IPS-18c (cell line): ENCODE measurements around the gene RNU7-1.

Experiments used
- H3K4me3 ChIP-seq: 2 replicates; pipeline ENCODE4 v1.7.0; 2013; ENCODE audit warnings: low read depth, mild to moderate bottlenecking, low read length, moderate library complexity; ENCODE audit not compliant: insufficient read depth
- H3K9me3 ChIP-seq: one replicate; pipeline ENCODE4 v1.6.1; 2013; ENCODE audit warnings: mild to moderate bottlenecking, low read length, moderate library complexity; ENCODE audit not compliant: control insufficient read depth, insufficient read depth

RNU7-1 gene

DNA sequence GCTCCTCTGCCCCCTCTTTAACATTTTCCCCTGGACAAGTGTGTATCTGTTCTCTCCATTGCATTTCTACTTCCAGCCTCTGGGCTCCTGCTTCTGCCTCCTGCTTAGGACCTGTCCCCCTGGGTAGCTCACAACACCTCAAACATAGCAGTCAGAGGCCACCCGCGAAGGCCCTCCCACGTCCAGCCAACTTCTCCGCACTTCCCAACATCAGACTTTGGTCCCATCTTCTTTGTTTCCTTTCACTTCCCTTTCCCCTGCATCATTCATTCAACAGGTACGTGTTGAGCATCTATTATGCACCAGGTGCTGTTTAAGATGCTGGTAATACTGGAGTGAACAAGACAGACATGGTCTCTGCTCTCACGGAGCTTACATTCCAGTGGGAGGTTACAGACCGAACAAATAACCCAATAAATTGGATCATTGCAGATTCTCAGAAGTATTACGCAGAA is 3.3 kb downstream of the RNU7-1 start:
- Histone ChIP-seq H3K9me3 (no peaks in the 10 kb centered on the region), H3K4me3 (peak overlapping the region; percentile 67)

DNA sequence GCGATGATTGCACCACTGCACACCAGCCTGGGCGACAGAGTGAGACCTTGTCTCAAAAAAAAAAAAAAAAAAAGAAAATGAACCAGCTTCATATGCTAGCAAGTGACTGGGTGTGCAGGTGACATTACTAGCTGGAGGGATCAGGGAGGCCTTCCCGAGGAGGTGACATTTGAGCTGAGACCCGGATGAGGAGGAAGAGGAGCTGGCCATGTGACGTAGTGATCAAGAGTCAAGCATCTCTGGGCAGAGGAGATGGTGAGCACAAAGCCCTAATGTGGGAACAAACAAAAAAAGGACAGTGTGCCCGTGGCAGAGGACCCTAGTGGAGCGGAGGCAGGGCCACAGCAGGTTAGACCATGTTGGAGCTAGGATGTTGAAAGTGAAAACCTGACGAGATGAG is 4.0 kb downstream of the RNU7-1 start:
- no peak overlapping the region for H3K4me3 ChIP-seq
- no peaks in the 10 kb centered on the region for H3K9me3 ChIP-seq

DNA sequence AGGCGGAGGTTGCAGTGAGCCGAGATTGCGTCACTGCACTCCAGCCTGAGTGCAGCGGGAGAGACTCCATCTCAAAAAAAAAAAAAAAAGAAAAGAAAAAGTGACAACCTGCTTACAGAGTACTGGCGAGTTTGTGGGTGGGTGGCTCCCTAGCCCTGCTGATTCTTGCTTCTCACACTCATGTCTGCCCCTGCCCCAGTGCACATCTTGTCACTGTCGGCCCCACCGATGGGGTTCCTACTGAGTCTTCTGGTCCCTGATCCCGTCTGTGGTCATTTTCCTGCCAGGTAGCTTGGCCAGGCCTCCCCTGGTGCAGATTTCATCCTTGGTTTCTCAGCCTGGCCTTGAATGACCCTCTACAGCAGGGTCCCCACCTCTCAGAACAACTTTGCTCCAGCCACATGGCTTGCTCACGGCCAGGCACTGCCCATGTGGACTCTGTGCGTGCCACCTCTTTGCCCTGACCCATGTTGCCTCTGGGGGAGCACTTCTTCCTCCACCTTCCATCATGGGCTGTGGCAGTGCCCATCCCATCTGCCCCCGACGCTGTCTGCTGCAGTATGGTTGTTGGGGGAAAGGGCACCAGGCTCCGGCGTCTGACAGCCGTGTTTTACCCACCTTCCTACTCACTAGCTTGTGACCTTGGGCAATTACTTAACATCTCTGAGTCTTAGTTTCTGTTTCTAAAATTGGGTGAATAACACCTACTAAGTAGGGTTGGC is 5.4 kb downstream of the RNU7-1 start:
- Histone ChIP-seq H3K4me3 (no peak overlapping the region), H3K9me3 (no peaks in the 10 kb centered on the region)

DNA sequence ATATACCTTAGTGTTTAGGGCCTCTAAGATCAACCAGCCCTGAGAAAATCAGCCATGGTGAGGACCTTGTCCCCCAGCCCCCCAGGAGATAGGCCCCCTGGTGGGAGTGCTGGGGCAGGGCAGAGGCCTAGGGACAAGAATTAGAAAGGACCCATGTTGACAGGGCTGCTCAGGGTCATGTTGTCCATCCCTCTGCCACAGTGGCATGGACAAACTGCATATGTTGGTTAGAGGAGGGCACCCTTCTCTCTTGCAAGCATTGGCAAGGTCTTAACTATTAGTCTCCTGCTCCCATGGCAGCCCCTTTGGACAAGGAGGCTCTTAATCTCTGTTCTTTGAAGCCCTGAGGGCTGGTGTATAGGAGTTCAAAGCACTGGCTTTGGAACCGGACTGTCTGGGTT is 6.8 kb downstream of the RNU7-1 start:
- no peak overlapping the region for H3K4me3 ChIP-seq

DNA sequence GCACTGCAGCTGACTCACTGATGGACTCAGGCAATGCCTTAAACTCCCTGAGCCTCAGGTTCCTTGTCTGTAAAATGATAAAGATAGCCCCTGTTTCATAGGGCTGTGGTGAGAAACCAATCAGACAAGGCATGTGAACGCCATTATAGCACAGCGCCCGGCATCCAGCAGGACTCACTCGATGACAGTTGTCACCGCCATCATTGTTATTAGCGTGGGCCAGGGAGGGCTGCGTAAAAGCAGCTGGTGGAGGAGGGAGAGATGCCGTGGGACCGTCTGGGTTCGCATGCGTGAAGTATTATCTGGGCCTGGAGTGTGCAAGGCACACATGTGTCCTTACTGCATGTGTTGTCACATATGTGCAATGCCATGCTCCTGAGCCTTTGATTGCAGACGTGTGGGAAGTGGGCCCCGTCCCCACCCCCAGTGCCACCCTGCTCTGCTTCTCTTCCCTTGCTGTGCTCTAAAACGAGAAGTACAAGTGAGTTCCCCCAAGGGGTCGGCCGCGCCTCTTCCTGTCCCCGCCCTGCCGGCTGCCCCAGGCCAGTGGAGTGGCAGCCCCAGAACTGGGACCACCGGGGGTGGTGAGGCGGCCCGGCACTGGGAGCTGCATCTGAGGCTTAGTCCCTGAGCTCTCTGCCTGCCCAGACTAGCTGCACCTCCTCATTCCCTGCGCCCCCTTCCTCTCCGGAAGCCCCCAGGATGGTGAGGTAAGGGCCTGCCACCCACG is 7.4 kb downstream of the RNU7-1 start, which contains the start of gene PTPN6:
Gene PTPN6, plus strand, starts transcription at position 546 of the 730 bp plus-strand sequence. Its CDS starts 157 bp downstream, at position 703.
- Histone ChIP-seq H3K4me3 (no peak within 1 kb of the TSS), H3K9me3 (no peaks in the 10 kb centered on the region)

More for the DNA sequence above, 6.8 kb downstream of the RNU7-1 start:
- no peaks in the 10 kb centered on the region for H3K9me3 ChIP-seq

DNA sequence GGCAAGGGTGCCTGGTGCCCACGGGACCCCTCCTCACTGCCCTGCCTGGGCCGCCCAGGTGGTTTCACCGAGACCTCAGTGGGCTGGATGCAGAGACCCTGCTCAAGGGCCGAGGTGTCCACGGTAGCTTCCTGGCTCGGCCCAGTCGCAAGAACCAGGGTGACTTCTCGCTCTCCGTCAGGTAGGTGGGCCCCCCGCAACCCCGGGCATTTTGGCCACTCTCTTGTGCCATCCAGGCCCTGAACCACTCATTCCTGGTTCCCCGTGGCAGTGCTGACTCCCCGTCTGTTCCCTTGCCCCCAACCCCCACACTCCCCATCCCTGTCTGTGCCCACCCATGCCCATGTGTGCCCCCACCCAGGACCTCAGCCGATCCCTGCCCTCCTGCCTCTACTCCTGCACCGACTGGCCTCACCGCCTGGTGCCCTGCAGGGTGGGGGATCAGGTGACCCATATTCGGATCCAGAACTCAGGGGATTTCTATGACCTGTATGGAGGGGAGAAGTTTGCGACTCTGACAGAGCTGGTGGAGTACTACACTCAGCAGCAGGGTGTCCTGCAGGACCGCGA is 8.0 kb downstream of the RNU7-1 start:
- no peak overlapping the region for H3K4me3 ChIP-seq

DNA sequence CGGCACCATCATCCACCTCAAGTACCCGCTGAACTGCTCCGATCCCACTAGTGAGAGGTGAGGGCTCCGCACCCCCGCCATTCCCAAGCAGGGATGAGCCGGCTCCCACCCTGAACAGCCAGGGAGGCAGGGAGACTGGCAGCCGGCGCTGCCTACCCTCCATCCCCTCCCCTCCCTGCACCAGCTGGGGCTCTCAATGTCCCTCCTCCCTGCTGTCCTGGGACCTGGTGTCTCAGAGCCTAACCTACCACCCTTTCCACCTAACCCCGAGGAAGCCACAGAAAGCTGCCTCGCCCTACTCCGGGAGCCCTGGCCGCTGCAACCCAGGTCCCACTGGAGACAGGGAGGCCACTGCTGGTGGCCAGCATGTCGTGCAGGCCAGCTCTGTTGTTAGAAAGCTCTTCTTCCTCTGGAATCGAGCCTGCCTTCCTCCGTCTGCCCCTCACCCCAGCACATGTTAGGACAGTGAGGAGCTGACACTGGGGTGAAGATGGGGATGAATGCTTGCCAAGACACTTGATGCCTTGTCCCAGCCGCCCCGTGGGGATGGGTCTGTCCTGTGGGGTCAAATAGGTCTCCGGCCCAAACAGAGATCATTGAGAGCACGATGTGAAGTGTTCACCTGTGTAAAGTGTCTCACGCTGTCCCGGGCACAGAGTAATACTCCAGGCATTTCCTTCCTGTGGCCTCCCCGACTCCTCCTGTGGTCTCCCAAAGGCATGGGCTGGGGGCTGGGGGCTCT is 8.7 kb downstream of the RNU7-1 start:
- H3K4me3 ChIP-seq: no peak overlapping the region
- H3K9me3 ChIP-seq: no peaks in the 10 kb centered on the region

More for the DNA sequence above, 8.0 kb downstream of the RNU7-1 start:
- H3K9me3 ChIP-seq: no peaks in the 10 kb centered on the region

DNA sequence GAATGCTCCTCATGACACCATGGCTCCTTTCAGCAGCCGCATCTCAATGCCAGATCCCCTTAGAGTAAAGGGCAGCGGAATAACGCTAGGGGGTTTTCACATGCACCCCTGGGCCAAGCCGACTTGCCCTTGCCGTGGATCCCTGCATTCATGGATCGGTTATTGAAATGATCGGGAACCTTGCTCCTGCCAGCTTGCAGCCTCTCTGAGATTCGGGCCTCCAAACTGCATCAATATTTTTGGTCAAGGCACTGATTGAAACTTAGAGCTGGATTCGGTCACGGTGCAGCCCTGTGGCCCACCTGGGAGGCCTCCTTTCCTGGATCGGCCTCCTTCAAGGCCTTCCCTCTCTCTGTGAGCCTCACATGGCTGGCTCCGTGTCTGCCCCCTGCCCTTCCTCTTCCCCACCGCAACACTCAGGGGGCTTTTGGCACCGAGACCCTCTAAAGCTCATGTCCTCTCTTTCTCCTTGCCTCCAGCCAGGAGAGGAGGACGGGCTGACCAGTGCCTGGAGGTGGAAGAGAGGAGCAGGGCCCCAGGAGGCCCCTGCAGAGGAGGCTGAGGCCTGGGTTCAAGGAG is 9.3 kb downstream of the RNU7-1 start:
- Histone ChIP-seq H3K9me3 (no peaks in the 10 kb centered on the region), H3K4me3 (no peak overlapping the region)

DNA sequence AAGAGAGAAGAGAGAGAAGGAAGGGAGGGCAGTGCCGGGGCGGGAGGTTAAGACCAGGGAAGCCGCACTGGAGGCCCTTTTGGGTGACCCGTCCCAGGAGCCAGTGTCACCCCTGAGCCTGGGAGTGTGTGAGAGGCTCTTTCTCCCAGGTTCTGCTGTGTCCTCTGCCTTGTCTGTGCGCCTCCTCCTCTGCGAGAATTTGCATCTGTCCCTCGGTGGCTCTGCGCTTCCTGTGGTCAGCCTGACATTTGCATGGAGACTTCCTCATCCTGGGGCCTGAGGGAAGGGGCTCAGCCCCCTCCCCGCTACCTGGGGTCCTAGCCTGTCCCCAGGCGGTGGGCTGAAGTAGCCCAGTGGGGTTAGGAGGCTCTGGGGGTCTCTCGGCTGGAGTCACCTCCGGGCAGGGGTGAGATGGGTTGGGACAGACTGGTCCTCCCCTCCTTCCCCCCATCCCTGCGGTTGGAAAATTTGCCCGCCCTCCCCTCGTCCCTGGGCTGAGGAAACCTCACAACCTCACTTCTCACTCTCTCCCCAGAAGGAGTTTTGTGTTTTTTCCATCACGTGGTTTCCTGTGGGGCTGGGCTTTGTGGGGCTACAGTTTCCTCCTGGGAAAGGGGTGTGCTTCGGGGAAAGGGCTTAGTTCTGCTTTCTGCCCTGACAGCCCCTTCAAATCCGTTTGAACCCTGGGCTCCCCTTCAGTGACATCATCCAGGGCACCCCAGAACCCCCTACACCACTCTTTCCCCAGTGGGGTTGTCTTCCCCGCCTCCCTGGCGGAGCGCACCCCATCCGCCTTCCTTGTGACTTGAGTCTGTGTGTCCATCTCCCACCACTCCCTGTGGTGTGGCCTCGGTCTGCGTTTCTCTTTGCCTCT is 10.1 kb downstream of the RNU7-1 start:
- no peaks in the 10 kb centered on the region for H3K9me3 ChIP-seq
- no peak overlapping the region for H3K4me3 ChIP-seq

DNA sequence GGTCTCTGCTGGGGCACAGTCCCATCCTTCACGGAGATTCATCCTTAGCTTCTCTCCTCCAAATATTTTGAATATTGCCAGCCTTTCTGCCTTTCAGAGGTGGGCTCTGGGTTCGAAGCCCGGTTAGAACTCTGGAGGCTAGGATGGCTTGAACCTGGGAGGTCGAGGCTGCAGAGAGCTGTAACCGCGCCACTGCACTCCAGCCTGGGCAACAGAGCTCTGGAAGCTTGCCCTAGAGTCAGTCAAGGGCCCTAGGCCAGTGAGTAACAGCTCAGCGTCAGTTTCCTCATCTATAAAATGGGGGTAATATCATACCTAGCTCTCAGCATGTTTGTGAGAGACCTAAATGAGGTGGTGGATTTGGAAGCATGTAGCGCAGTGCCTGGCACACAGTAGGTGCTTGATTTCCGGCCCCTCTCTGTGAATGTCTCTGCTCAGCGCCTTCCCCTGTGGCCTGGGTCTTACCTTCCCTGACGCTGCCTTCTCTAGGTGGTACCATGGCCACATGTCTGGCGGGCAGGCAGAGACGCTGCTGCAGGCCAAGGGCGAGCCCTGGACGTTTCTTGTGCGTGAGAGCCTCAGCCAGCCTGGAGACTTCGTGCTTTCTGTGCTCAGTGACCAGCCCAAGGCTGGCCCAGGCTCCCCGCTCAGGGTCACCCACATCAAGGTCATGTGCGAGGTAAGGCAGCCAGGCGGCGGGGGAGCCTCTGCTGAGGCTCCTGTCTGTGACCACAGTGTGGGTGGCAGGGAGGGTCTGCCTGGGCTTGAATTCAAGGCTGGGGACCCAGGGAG is 10.9 kb downstream of the RNU7-1 start:
- Histone ChIP-seq H3K9me3 (no peaks in the 10 kb centered on the region), H3K4me3 (no peak overlapping the region)

DNA sequence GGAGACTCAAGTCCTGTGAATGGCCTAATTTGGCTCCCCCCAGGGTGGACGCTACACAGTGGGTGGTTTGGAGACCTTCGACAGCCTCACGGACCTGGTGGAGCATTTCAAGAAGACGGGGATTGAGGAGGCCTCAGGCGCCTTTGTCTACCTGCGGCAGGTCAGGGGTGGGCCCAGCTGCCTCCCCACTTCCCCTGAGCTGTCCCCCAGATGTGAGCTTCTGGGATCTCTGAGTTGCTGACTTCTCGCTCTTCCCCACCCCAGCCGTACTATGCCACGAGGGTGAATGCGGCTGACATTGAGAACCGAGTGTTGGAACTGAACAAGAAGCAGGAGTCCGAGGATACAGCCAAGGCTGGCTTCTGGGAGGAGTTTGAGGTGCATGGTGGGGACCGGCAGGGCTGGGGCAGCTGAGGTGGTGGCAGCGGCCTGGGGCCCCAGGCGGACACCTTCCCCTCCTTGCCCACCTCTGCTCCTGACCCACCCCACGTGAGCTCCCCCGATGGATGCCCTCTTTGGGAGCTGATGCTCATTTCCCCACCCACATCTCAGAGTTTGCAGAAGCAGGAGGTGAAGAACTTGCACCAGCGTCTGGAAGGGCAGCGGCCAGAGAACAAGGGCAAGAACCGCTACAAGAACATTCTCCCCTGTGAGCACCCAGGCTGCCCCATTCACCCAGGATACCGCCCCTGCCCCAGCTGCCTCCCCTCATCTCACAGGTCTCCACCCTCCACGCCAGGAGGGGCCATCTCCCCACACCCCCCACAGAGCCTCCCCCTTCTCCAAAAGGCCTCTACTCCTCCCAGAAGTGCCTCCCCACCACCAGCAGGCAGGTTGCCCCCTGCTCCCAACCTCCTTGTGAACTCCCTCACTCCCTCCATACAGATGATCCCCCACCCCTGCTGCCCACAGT is 11.7 kb downstream of the RNU7-1 start:
- H3K4me3 ChIP-seq: no peak overlapping the region
- H3K9me3 ChIP-seq: peaks cover 2% of the 10 kb centered on the region

DNA sequence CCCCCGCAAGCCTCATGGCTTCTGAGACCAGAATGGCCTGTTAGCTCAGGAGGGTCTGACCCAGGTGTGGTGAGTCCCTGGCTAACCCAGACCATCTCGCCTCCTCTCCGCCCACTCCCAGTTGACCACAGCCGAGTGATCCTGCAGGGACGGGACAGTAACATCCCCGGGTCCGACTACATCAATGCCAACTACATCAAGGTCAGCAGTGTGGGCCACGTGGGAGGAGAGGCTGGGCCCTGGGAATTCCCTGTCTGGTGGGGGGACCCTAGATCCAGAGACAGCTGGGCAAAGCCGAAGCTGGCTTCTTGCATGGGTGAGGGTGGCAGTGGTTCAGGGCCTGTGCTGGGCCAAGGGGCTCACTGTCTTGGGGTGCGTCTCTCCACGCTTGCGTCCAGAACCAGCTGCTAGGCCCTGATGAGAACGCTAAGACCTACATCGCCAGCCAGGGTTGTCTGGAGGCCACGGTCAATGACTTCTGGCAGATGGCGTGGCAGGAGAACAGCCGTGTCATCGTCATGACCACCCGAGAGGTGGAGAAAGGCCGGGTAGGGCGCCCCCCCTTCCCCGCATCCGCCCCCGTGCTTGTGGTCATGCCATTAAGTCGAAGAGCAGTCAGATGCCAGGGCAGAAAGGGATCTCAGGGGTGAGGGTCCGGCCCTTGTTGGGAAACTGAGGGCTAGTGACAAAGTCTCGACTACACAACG is 12.6 kb downstream of the RNU7-1 start:
- Histone ChIP-seq H3K4me3 (no peak overlapping the region), H3K9me3 (peaks cover 2% of the 10 kb centered on the region)

DNA sequence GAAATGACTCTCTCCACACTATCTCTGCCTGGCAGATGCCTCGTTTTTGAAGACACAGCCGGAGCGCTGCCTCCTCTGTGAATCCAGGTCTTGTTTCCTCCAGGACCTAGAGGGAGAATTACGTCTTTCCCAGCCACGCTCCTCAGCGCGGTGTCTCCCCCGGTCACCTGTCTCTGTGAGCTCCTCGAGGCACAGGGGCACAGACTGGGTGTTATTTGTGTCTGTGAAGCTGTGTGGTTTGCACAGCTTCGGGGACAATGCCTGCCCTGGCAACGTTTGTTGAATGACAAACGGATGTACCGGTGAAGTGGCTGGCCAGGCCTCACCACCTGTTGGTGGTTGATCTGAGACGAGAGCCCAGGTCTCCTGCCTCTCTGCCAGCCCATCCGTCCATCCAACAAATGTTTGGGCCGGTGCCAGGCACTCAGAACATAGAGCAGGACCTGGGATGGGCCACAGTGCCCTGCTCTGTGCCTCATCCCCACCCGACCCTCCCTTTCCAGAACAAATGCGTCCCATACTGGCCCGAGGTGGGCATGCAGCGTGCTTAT is 13.6 kb downstream of the RNU7-1 start:
- H3K9me3 ChIP-seq: peaks cover 2% of the 10 kb centered on the region
- H3K4me3 ChIP-seq: no peak overlapping the region
